B cell (primary cell): ENCODE measurements around the gene DCAF4.

Source experiments
- EZH2 ChIP-seq: IDR thresholded peaks from 2 replicates; pipeline ENCODE4 v1.6.1; 2012; ENCODE audit warnings: borderline replicate concordance, low read depth, mild to moderate bottlenecking, moderate library complexity, low read length; ENCODE audit not compliant: insufficient read depth, poor library complexity, severe bottlenecking
- TF ChIP-seq, protein P1 (sequence below): fragments of 200-600 bp; IDR thresholded peaks from one replicate; pipeline ENCODE4 v1.8.0; 2022; ENCODE audit warnings: antibody characterized with exemption, mild to moderate bottlenecking

DNA sequence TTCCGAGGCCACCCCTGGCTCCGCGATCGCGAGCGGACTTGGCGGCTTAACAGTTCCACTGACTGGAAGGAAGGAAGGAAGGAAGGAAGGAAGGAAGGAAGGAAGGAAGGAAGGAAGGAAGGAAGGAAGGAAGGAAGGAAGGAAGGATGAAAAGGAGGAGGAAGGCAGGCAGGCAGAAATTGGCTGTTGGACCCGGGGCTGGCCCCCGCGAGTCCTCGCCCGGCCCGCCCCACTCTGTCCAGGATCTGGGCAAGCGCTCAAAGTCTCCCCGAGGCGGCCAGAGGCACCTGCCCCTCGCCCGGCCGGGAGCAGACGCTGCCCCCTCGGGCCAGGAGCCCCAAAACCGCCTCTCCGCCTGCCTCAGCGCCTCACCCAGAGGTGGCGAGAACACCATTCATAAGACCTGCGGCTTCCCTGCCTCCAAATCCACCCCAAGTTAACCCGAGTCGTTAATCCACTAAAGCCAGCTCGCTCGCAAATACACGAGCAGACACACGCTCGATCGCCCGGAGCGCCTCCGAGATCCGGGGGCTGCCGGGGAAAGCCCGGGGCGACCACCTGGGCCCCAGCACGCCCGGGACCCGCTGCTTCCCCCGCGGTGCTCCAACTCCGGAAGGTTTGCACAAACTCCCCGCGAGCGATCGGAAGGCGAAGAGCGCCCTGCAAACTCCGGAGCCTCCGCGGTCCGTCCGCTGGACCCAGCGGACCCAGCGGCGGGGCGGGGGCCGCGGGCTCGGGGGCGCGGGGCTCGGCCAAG lies 33.2 kb upstream of the DCAF4 start:
- TF ChIP-seq, protein P1, sequence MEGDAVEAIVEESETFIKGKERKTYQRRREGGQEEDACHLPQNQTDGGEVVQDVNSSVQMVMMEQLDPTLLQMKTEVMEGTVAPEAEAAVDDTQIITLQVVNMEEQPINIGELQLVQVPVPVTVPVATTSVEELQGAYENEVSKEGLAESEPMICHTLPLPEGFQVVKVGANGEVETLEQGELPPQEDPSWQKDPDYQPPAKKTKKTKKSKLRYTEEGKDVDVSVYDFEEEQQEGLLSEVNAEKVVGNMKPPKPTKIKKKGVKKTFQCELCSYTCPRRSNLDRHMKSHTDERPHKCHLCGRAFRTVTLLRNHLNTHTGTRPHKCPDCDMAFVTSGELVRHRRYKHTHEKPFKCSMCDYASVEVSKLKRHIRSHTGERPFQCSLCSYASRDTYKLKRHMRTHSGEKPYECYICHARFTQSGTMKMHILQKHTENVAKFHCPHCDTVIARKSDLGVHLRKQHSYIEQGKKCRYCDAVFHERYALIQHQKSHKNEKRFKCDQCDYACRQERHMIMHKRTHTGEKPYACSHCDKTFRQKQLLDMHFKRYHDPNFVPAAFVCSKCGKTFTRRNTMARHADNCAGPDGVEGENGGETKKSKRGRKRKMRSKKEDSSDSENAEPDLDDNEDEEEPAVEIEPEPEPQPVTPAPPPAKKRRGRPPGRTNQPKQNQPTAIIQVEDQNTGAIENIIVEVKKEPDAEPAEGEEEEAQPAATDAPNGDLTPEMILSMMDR = no peak
- no peak for TF ChIP-seq EZH2
